D721Med (cell line): ENCODE measurements around the gene AQR.

Source experiments
- DNase-seq: peaks from one replicate; pipeline ENCODE4 v3.0.0; 2011; ENCODE audit warnings: low spot score; ENCODE audit not compliant: insufficient read length
- FAIRE-seq: peaks from 2 replicates; lab custom pipeline; 2011; peaks lifted over from hg19 to GRCh38; lab: Jason Lieb, UNC
- TF ChIP-seq, protein P1 (sequence below): IDR thresholded peaks from 2 replicates; pipeline ENCODE4 v1.5.1; 2012; ENCODE audit warnings: mild to moderate bottlenecking, control low read depth; ENCODE audit not compliant: insufficient read depth; ENCODE audit errors: missing control alignments

The AQR gene

DNA sequence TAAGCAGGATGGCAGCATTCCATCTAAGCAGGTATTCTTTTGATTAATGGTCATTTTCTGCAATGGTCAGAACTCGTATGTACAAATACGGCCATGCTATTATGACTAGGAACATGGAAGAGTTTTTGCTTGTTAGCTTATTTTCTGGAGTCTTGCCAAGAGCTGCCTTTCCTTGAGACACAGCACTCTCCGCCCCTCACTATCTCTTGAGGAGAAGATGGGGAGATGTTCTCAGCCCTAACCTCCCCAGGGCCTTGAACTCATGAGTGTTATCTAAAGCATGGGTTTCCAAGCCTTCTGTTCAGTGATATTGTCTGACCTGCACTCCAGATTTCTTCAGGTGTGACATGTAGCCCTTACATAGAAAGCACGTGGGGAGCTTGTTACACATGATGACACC lies 108.3 kb downstream of the AQR start:
- FAIRE-seq (no peak), DNase-seq (no peak)
- TF ChIP-seq, protein P1, sequence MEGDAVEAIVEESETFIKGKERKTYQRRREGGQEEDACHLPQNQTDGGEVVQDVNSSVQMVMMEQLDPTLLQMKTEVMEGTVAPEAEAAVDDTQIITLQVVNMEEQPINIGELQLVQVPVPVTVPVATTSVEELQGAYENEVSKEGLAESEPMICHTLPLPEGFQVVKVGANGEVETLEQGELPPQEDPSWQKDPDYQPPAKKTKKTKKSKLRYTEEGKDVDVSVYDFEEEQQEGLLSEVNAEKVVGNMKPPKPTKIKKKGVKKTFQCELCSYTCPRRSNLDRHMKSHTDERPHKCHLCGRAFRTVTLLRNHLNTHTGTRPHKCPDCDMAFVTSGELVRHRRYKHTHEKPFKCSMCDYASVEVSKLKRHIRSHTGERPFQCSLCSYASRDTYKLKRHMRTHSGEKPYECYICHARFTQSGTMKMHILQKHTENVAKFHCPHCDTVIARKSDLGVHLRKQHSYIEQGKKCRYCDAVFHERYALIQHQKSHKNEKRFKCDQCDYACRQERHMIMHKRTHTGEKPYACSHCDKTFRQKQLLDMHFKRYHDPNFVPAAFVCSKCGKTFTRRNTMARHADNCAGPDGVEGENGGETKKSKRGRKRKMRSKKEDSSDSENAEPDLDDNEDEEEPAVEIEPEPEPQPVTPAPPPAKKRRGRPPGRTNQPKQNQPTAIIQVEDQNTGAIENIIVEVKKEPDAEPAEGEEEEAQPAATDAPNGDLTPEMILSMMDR = no peak

- FAIRE-seq (no peak), DNase-seq (no peak)
- TF ChIP-seq, protein P1 = no peak
These were observed 113.6 kb downstream of the AQR start for GRCh38 chr15:34855893-34856292.

GRCh38 chr15:34855413-34855812 lies 114.1 kb downstream of the AQR start:
- DNase-seq = no peak
- no peak for FAIRE-seq
- TF ChIP-seq, protein P1 = no peak

DNA sequence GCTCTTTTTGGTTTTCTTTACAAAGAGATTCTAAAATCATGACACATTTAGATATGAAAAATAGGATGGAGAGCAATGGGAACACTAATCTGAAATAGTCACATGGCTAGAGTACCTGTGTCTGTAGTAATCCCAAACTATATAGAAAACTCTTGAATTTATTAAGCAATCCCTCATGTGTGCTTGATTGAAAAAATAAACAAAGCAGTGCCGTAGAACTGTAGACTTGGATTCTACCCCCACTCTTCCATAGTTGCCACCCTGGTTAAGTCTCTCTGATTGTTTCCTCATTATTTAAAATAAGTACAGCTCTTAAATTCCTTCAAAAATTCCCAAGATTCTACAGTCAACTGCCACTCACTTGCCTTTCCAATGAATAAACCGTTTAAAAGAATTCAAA lies 115.3 kb downstream of the AQR start:
- TF ChIP-seq, protein P1 = no peak
- DNase-seq (no peak), FAIRE-seq (no peak)

GRCh38 chr15:34853001-34853758 lies 116.4 kb downstream of the AQR start:
- TF ChIP-seq, protein P1 = peak; percentile 5
- DNase-seq (no peak), FAIRE-seq (no peak)

- FAIRE-seq = no peak
- no peak for DNase-seq
- TF ChIP-seq, protein P1 = no peak
These were observed 117.8 kb downstream of the AQR start for GRCh38 chr15:34851751-34852150.

DNA sequence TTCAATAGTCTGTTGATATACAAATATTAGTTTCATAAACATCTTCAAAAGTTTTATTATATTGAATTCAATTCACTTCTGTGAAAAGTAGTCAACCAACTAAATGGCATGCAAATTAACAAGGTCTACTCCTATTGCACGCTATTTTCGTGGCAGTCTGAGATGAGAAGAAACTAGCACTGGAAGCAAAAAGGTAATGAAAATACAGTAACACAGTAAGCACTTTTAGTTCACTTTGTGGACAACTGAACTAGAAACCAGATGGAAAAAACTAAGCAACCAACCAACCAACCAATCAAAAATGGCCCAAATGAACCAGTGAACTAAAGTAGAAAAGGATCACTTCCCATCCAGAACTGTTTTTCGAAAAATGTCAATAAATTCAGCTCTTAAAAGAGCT lies 118.5 kb downstream of the AQR start:
- TF ChIP-seq, protein P1 = no peak
- FAIRE-seq (no peak), DNase-seq (no peak)
